H9 (cell line): Measurements from ENCODE around the gene LPP. TPM values are rescaled to one million over a fixed set of nuclear protein-coding genes. Genes with fewer than 3 reads are reported as not detected.

Source experiments
- DNase-seq: peaks from one replicate; pipeline ENCODE4 v3.0.0-alpha.2; 2017
- H2AFZ ChIP-seq: one replicate; pipeline ENCODE4 v1.6.1; 2013; ENCODE audit warnings: mild to moderate bottlenecking, low read length, control low read depth, moderate library complexity
- H2AK5ac ChIP-seq: 2 replicates; pipeline ENCODE4 v1.6.1; 2013; ENCODE audit warnings: low read length, control low read depth, mixed read lengths; ENCODE audit not compliant: insufficient read length
- H2BK120ac ChIP-seq: one replicate; pipeline ENCODE4 v1.6.1; 2013; ENCODE audit warnings: low read depth, mild to moderate bottlenecking, low read length, control low read depth, inconsistent platforms; ENCODE audit not compliant: poor library complexity, severe bottlenecking
- H2BK12ac ChIP-seq: 2 replicates; pipeline ENCODE4 v1.6.1; 2013; ENCODE audit warnings: low read length, control low read depth, mixed read lengths, low read depth; ENCODE audit not compliant: insufficient read length
- H2BK15ac ChIP-seq: 2 replicates; pipeline ENCODE4 v1.6.1; 2013; ENCODE audit warnings: low read depth, low read length, control low read depth
- H2BK20ac ChIP-seq: one replicate; pipeline ENCODE4 v1.6.1; 2013; ENCODE audit warnings: low read depth, mild to moderate bottlenecking, low read length, control low read depth, inconsistent platforms; ENCODE audit not compliant: poor library complexity, severe bottlenecking
- H2BK5ac ChIP-seq: 2 replicates; pipeline ENCODE4 v1.6.1; 2013; ENCODE audit warnings: low read length, control low read depth, mixed read lengths; ENCODE audit not compliant: insufficient read length
- H3K14ac ChIP-seq: 2 replicates; pipeline ENCODE4 v1.6.1; 2013; ENCODE audit warnings: low read length, control low read depth; ENCODE audit not compliant: insufficient read depth
- H3K18ac ChIP-seq: 2 replicates; pipeline ENCODE4 v1.6.1; 2013; ENCODE audit warnings: low read depth, mild to moderate bottlenecking, mixed read lengths, low read length, control low read depth; ENCODE audit not compliant: insufficient read length
- H3K23ac ChIP-seq: 2 replicates; pipeline ENCODE4 v1.6.1; 2013; ENCODE audit warnings: low read length, control low read depth, mixed read lengths, low read depth; ENCODE audit not compliant: insufficient read length
- H3K23me2 ChIP-seq: 2 replicates; pipeline ENCODE4 v1.6.1; 2013; ENCODE audit warnings: low read depth, mild to moderate bottlenecking, mixed read lengths, low read length, control low read depth; ENCODE audit not compliant: insufficient read length, poor library complexity, severe bottlenecking
- H3K27ac ChIP-seq: 2 replicates; pipeline ENCODE4 v1.5.1; 2013; ENCODE audit warnings: low read length, control low read depth, mixed read lengths, low read depth; ENCODE audit not compliant: insufficient read length
- H3K27me3 ChIP-seq: 2 replicates; pipeline ENCODE4 v1.6.1; 2013; ENCODE audit warnings: low read length, control low read depth, inconsistent platforms; ENCODE audit not compliant: insufficient read depth
- H3K4ac ChIP-seq: 2 replicates; pipeline ENCODE4 v1.6.1; 2013; ENCODE audit warnings: low read depth, mild to moderate bottlenecking, control low read depth, inconsistent platforms, low read length, moderate library complexity
- H3K4me1 ChIP-seq: 2 replicates; pipeline ENCODE4 v1.6.1; 2013; ENCODE audit warnings: low read length, control low read depth, inconsistent platforms; ENCODE audit not compliant: insufficient read depth
- H3K4me2 ChIP-seq: 2 replicates; pipeline ENCODE4 v1.6.1; 2013; ENCODE audit warnings: low read length, control low read depth, mixed read lengths; ENCODE audit not compliant: insufficient read length, insufficient read depth
- H3K56ac ChIP-seq: 2 replicates; pipeline ENCODE4 v1.6.1; 2013; ENCODE audit warnings: low read depth, mild to moderate bottlenecking, mixed read lengths, low read length, control low read depth; ENCODE audit not compliant: insufficient read length
- H3K79me1 ChIP-seq: 2 replicates; pipeline ENCODE4 v1.6.1; 2013; ENCODE audit warnings: low read depth, mild to moderate bottlenecking, moderate library complexity, low read length, control low read depth, inconsistent platforms; ENCODE audit not compliant: insufficient read depth, poor library complexity, severe bottlenecking
- H3K79me2 ChIP-seq: 2 replicates; pipeline ENCODE4 v1.6.1; 2013; ENCODE audit warnings: low read length, control low read depth, inconsistent platforms; ENCODE audit not compliant: insufficient read depth
- H3K9ac ChIP-seq: 2 replicates; pipeline ENCODE4 v1.6.1; 2013; ENCODE audit warnings: low read length, control low read depth, mixed read lengths; ENCODE audit not compliant: insufficient read length; ENCODE audit errors: extremely low read depth
- H3K9me3 ChIP-seq: one replicate; pipeline ENCODE4 v1.6.1; 2013; ENCODE audit warnings: low read depth, low read length, inconsistent platforms; ENCODE audit not compliant: control insufficient read depth
- H3T11ph ChIP-seq: one replicate; pipeline ENCODE4 v1.6.1; 2013; ENCODE audit warnings: mild to moderate bottlenecking, low read length, control low read depth, inconsistent platforms
- H4K20me1 ChIP-seq: one replicate; pipeline ENCODE4 v1.6.1; 2013; ENCODE audit not compliant: control insufficient read depth, insufficient read length, insufficient read depth
- H4K5ac ChIP-seq: 2 replicates; pipeline ENCODE4 v1.6.1; 2013; ENCODE audit warnings: low read depth, mild to moderate bottlenecking, mixed read lengths, low read length, control low read depth; ENCODE audit not compliant: insufficient read length
- H4K8ac ChIP-seq: replicated peaks from 2 replicates; pipeline ENCODE4 v1.6.1; 2013; ENCODE audit warnings: low read length, control low read depth, mixed read lengths, low read depth; ENCODE audit not compliant: insufficient read length
- H4K91ac ChIP-seq: 2 replicates; pipeline ENCODE4 v1.6.1; 2013; ENCODE audit warnings: low read depth, mild to moderate bottlenecking, moderate library complexity, mixed read lengths, low read length, control low read depth; ENCODE audit not compliant: insufficient read length
- H3K27ac Mint-ChIP-seq, 3 experiments: 2 replicates in 2 of 3; 3 replicates in 1 of 3; pipeline ENCODE4 v1.8.0; 2020 to 2021; ENCODE audit warnings: mixed read lengths in 3 of 3, mild to moderate bottlenecking in 1 of 3, moderate library complexity in 1 of 3
- H3K27me3 Mint-ChIP-seq: 2 replicates; pipeline ENCODE4 v1.8.0; 2021; ENCODE audit warnings: low read depth, mild to moderate bottlenecking, moderate library complexity, mixed read lengths
- H3K36me3 Mint-ChIP-seq, 3 experiments: 2 replicates in 2 of 3; 3 replicates in 1 of 3; pipeline ENCODE4 v1.8.0; 2020 to 2021; ENCODE audit warnings: low read depth in 3 of 3, mixed read lengths in 3 of 3; ENCODE audit not compliant: insufficient read depth in 1 of 3
- H3K4me1 Mint-ChIP-seq, 2 experiments: 2 replicates each; pipeline ENCODE4 v1.8.0; 2020; ENCODE audit warnings: mixed read lengths in 2 of 2
- H3K4me3 Mint-ChIP-seq, 2 experiments: 2 replicates in 1 of 2; 3 replicates in 1 of 2; pipeline ENCODE4 v1.8.0; 2020 to 2021; ENCODE audit warnings: mild to moderate bottlenecking in 2 of 2, mixed read lengths in 2 of 2, moderate library complexity in 1 of 2
- H3K9me3 Mint-ChIP-seq, 2 experiments: 2 replicates in 1 of 2; 3 replicates in 1 of 2; pipeline ENCODE4 v1.8.0; 2020; ENCODE audit warnings: mild to moderate bottlenecking in 2 of 2, mixed read lengths in 2 of 2, moderate library complexity in 1 of 2
- WGBS: extraction: QIAGEN DNeasy Blood & Tissue Kit; methylation state at CpG from one replicate; pipeline ENCODE4 v1.1.7; 2013; ENCODE audit warnings: missing lambda C conversion rate, low lambda C conversion rate, mixed read lengths; ENCODE audit not compliant: insufficient read length; ENCODE audit errors: extremely low coverage; 5-methylcytosine and 5-hydroxymethylcytosine counted together
- total RNA-seq: library from RNA; stranded (reverse); gene quantifications from 2 replicates; pipeline ENCODE4 v1.2.1, GENCODE V29; 2021
- TF ChIP-seq, protein P1 (sequence below): fragments of 200-600 bp; sonication (generic); conservative IDR thresholded peaks from 3 replicates; pipeline ENCODE4 v1.8.0; 2021; ENCODE audit warnings: antibody characterized with exemption, mild to moderate bottlenecking

The LPP gene
- total RNA-seq, 1 experiment from 2014 or later, result 64.6 TPM

DNA sequence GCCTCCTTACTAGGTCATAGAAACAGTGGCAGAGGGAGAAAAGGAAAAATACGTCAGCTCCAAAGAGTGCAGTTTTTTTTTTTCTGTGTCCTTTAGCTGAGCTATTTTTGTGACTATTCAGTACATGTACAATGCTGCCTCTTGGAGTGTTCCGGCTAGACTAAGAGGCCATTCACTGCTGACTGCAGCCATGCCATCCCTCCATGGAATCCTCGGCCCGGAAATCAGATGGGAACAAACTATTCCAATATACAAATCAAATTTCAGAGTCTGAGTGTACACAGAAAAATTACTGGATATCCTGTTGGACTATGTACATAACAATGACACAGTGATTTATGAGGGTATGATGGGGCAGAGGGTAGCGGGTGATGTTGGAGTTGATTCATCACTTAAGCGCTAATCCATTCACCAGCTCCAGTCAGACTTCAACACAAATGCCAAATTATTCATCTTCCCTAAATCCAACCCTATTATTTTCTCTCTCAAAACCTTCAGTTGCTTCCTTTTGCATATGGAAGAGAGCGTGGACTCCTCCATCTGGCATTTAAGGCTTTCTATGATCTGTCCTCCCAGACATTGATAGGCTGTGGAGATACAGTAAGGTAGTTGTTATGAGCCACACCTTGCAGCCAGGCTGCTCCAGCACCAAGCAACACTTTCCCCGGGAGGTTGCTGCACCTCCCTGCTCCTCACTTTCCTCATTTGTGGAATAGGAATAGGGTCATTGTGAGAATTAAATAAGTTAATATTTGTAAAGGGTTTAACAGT lies 109.1 kb downstream of the LPP start:
- H3K4me2 ChIP-seq, result no peak overlapping the region
- no peak for DNase-seq
- Mint-ChIP-seq H3K9me3 (no peaks in the 10 kb centered on the region), H3K4me1 (peaks cover 4% of the 10 kb centered on the region in 2 experiments; a peak in 3 of 4 replicates), H3K4me3 (no peak overlapping the region), H3K27me3 (no peaks in the 10 kb centered on the region), H3K36me3 (no peaks in the 10 kb centered on the region), H3K27ac (no peak overlapping the region)
- no peak overlapping the region for H2AK5ac ChIP-seq
- no peak overlapping the region for H2BK120ac ChIP-seq
- no peaks in the 10 kb centered on the region for H3K27me3 ChIP-seq
- no peak overlapping the region for H3K4ac ChIP-seq
- H3K9me3 ChIP-seq, result no peaks in the 10 kb centered on the region
- H3K4me1 ChIP-seq, result peaks cover 15% of the 10 kb centered on the region
- H3K18ac ChIP-seq, result no peak overlapping the region
- H2BK5ac ChIP-seq, result no peak overlapping the region
- H3T11ph ChIP-seq, result no peak overlapping the region
- no CpG with 5 or more reads among the region's 8 CpGs for WGBS
- H4K20me1 ChIP-seq, result no peaks in the 10 kb centered on the region
- no peak overlapping the region for H3K56ac ChIP-seq
- H3K14ac ChIP-seq, result no peak overlapping the region
- H3K79me2 ChIP-seq, result 0 out of 2 replicates have a peak, but pooled peaks cover 3% of the 10 kb centered on the region
- H3K23ac ChIP-seq, result no peak overlapping the region
- no peak overlapping the region for H2BK20ac ChIP-seq
- no peak overlapping the region for H2BK15ac ChIP-seq
- H3K27ac ChIP-seq, result no peak overlapping the region
- no peak overlapping the region for H4K8ac ChIP-seq
- TF ChIP-seq, protein P1, sequence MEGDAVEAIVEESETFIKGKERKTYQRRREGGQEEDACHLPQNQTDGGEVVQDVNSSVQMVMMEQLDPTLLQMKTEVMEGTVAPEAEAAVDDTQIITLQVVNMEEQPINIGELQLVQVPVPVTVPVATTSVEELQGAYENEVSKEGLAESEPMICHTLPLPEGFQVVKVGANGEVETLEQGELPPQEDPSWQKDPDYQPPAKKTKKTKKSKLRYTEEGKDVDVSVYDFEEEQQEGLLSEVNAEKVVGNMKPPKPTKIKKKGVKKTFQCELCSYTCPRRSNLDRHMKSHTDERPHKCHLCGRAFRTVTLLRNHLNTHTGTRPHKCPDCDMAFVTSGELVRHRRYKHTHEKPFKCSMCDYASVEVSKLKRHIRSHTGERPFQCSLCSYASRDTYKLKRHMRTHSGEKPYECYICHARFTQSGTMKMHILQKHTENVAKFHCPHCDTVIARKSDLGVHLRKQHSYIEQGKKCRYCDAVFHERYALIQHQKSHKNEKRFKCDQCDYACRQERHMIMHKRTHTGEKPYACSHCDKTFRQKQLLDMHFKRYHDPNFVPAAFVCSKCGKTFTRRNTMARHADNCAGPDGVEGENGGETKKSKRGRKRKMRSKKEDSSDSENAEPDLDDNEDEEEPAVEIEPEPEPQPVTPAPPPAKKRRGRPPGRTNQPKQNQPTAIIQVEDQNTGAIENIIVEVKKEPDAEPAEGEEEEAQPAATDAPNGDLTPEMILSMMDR, result no peak
- no peak overlapping the region for H3K9ac ChIP-seq
- H3K23me2 ChIP-seq, result no peaks in the 10 kb centered on the region
- H3K79me1 ChIP-seq, result no peaks in the 10 kb centered on the region
- no peak overlapping the region for H4K5ac ChIP-seq
- H2AFZ ChIP-seq, result no peak overlapping the region
- H4K91ac ChIP-seq, result no peak overlapping the region
- no peak overlapping the region for H2BK12ac ChIP-seq
